Astrocyte (in vitro differentiated cells and primary cell): ENCODE data around the gene SLC22A13. TPM values are rescaled to one million over a fixed set of nuclear protein-coding genes. Genes with fewer than 3 reads are reported as not detected.

Source experiments
- DNase-seq: peaks from one replicate; pipeline ENCODE4 v3.0.0-alpha.2; 2010; ENCODE audit warnings: low read depth
- FAIRE-seq: peaks from 2 replicates; lab custom pipeline; 2011; peaks lifted over from hg19 to GRCh38; lab: Jason Lieb, UNC
- H2AFZ ChIP-seq: 2 replicates; pipeline ENCODE4 v1.6.0; 2012; ENCODE audit warnings: low read depth, low read length, inconsistent platforms
- H3K27ac ChIP-seq: 2 replicates; pipeline ENCODE4 v1.5.1; 2011; ENCODE audit warnings: low read depth, low read length, inconsistent platforms
- H3K27me3 ChIP-seq: 2 replicates; pipeline ENCODE4 v1.6.0; 2011; ENCODE audit warnings: low read length, inconsistent platforms; ENCODE audit not compliant: insufficient read depth
- H3K36me3 ChIP-seq: 2 replicates; pipeline ENCODE4 v1.5.1; 2011; ENCODE audit warnings: low read length, inconsistent platforms; ENCODE audit not compliant: insufficient read depth
- H3K4me1 ChIP-seq: 2 replicates; pipeline ENCODE4 v1.5.1; 2011; ENCODE audit warnings: low read length, inconsistent platforms; ENCODE audit not compliant: insufficient read depth
- H3K4me2 ChIP-seq: 2 replicates; pipeline ENCODE4 v1.6.0; 2012; ENCODE audit warnings: low read length, inconsistent platforms
- H3K4me3 ChIP-seq: 2 replicates; pipeline ENCODE4 v1.5.1; 2011; ENCODE audit warnings: low read depth, mild to moderate bottlenecking, low read length, inconsistent platforms; ENCODE audit not compliant: insufficient read depth
- H3K79me2 ChIP-seq: 2 replicates; pipeline ENCODE4 v1.6.0; 2012; ENCODE audit warnings: mild to moderate bottlenecking, low read length, inconsistent platforms; ENCODE audit not compliant: insufficient read depth
- H3K9ac ChIP-seq: 2 replicates; pipeline ENCODE4 v1.6.0; 2012; ENCODE audit warnings: mild to moderate bottlenecking, low read length, inconsistent platforms
- H3K9me3 ChIP-seq: 2 replicates; pipeline ENCODE4 v1.5.1; 2012; ENCODE audit warnings: low read depth, mild to moderate bottlenecking, low read length, inconsistent platforms; ENCODE audit not compliant: insufficient read depth
- H4K20me1 ChIP-seq: 2 replicates; pipeline ENCODE4 v1.6.0; 2012; ENCODE audit warnings: low read length, inconsistent platforms; ENCODE audit not compliant: insufficient read depth
- H3K27ac Mint-ChIP-seq: one replicate; pipeline ENCODE4 v1.8.0; 2021; ENCODE audit warnings: mild to moderate bottlenecking, mixed read lengths; ENCODE audit not compliant: unreplicated experiment
- H3K27me3 Mint-ChIP-seq: one replicate; pipeline ENCODE4 v1.8.0; 2021; ENCODE audit warnings: low read depth, mixed read lengths; ENCODE audit not compliant: unreplicated experiment
- H3K36me3 Mint-ChIP-seq: one replicate; pipeline ENCODE4 v1.8.0; 2021; ENCODE audit warnings: low read depth, mixed read lengths; ENCODE audit not compliant: unreplicated experiment
- H3K4me1 Mint-ChIP-seq: one replicate; pipeline ENCODE4 v1.8.0; 2021; ENCODE audit warnings: low read depth, mixed read lengths; ENCODE audit not compliant: unreplicated experiment
- H3K4me3 Mint-ChIP-seq: one replicate; pipeline ENCODE4 v1.8.0; 2021; ENCODE audit warnings: mild to moderate bottlenecking, moderate library complexity, mixed read lengths; ENCODE audit not compliant: unreplicated experiment
- H3K9me3 Mint-ChIP-seq: one replicate; pipeline ENCODE4 v1.8.0; 2021; ENCODE audit warnings: mild to moderate bottlenecking, mixed read lengths; ENCODE audit not compliant: unreplicated experiment
- CTCF ChIP-seq: IDR thresholded peaks from 2 replicates; pipeline ENCODE4 v1.5.1; 2011; ENCODE audit warnings: low read depth, mild to moderate bottlenecking, inconsistent platforms, low read length, moderate library complexity; ENCODE audit not compliant: insufficient read depth
- EZH2 ChIP-seq: IDR thresholded peaks from 2 replicates; pipeline ENCODE4 v1.6.1; 2012; ENCODE audit warnings: mild to moderate bottlenecking, low read length, inconsistent platforms; ENCODE audit not compliant: insufficient read depth
- total RNA-seq: library from RNA; stranded (reverse); gene quantifications from 2 replicates; pipeline ENCODE4 v1.2.1, GENCODE V29; 2021

Gene SLC22A13
- total RNA-seq, 1 donor from 2014 or later: 1.8 TPM

GRCh38 chr3:38311476-38311875, 45.9 kb downstream of the SLC22A13 start:
- H3K27ac ChIP-seq: no peak overlapping the region
- FAIRE-seq: no peak
- H2AFZ ChIP-seq: no peak overlapping the region
- Mint-ChIP-seq H3K27ac (no peak overlapping the region), H3K4me1 (no peaks in the 10 kb centered on the region), H3K4me3 (no peak overlapping the region), H3K9me3 (peaks cover 11% of the 10 kb centered on the region), H3K36me3 (peaks cover 31% of the 10 kb centered on the region), H3K27me3 (peaks cover 35% of the 10 kb centered on the region)
- H3K36me3 ChIP-seq: no peaks in the 10 kb centered on the region
- no peak for DNase-seq
- no peak overlapping the region for H3K4me3 ChIP-seq
- H3K9me3 ChIP-seq: no peaks in the 10 kb centered on the region
- no peaks in the 10 kb centered on the region for H4K20me1 ChIP-seq
- no peaks in the 10 kb centered on the region for H3K79me2 ChIP-seq
- no peaks in the 10 kb centered on the region for H3K4me1 ChIP-seq
- H3K27me3 ChIP-seq: no peaks in the 10 kb centered on the region
- H3K9ac ChIP-seq: no peak overlapping the region
- TF ChIP-seq CTCF (no peak), EZH2 (no peak)
- no peak overlapping the region for H3K4me2 ChIP-seq

- no peak overlapping the region for H3K4me2 ChIP-seq
- no peaks in the 10 kb centered on the region for H3K79me2 ChIP-seq
- H3K9ac ChIP-seq: no peak overlapping the region
- H3K9me3 ChIP-seq: no peaks in the 10 kb centered on the region
- H2AFZ ChIP-seq: no peak overlapping the region
- H3K27ac ChIP-seq: no peak overlapping the region
- H3K4me3 ChIP-seq: no peak overlapping the region
- H3K27me3 ChIP-seq: no peaks in the 10 kb centered on the region
- TF ChIP-seq EZH2 (no peak), CTCF (no peak)
- DNase-seq (no peak), FAIRE-seq (no peak)
- Mint-ChIP-seq H3K4me3 (no peak overlapping the region), H3K27ac (no peak overlapping the region), H3K27me3 (peaks cover 35% of the 10 kb centered on the region), H3K4me1 (no peaks in the 10 kb centered on the region), H3K9me3 (peaks cover 11% of the 10 kb centered on the region), H3K36me3 (peaks cover 31% of the 10 kb centered on the region)
- H3K36me3 ChIP-seq: no peaks in the 10 kb centered on the region
- H3K4me1 ChIP-seq: no peaks in the 10 kb centered on the region
- no peaks in the 10 kb centered on the region for H4K20me1 ChIP-seq
Measured at GRCh38 chr3:38311941-38312340, 46.3 kb downstream of the SLC22A13 start.

- no peak overlapping the region for H3K27ac ChIP-seq
- Mint-ChIP-seq H3K36me3 (peaks cover 29% of the 10 kb centered on the region), H3K27me3 (peaks cover 35% of the 10 kb centered on the region), H3K4me3 (no peak overlapping the region), H3K4me1 (no peaks in the 10 kb centered on the region), H3K9me3 (peaks cover 11% of the 10 kb centered on the region), H3K27ac (no peak overlapping the region)
- FAIRE-seq (no peak), DNase-seq (no peak)
- H3K4me2 ChIP-seq: no peak overlapping the region
- H2AFZ ChIP-seq: no peak overlapping the region
- no peaks in the 10 kb centered on the region for H3K36me3 ChIP-seq
- no peak for TF ChIP-seq CTCF
- no peaks in the 10 kb centered on the region for H3K9me3 ChIP-seq
- no peaks in the 10 kb centered on the region for H3K79me2 ChIP-seq
- H3K27me3 ChIP-seq: no peaks in the 10 kb centered on the region
- no peak overlapping the region for H3K4me3 ChIP-seq
- no peaks in the 10 kb centered on the region for H3K4me1 ChIP-seq
- no peaks in the 10 kb centered on the region for H4K20me1 ChIP-seq
- H3K9ac ChIP-seq: no peak overlapping the region
Measured at GRCh38 chr3:38312356-38312755, 46.7 kb downstream of the SLC22A13 start.
